ENCODE measurements around the gene HOXC4. TPM values are rescaled to one million over a fixed set of nuclear protein-coding genes. Genes with fewer than 3 reads are reported as not detected.

The HOXC4 gene
- total and polyA plus RNA-seq, 2 of the 4 experiments (the other 2 are of a cell fraction): under 0.01 to 0.26 TPM

GRCh38 chr12:54040648-54041047 lies 13.0 kb upstream of the HOXC4 start:
- Histone ChIP-seq H4K5ac (ENCODE audit: low read depth, low read length) (no peak overlapping the region), H2AFZ (replicated peaks; ENCODE audit: low read length, poor library complexity) (no peak overlapping the region), H2BK15ac (ENCODE audit: low read depth, low read length) (no peak overlapping the region), H2BK5ac (ENCODE audit: low read depth, low read length, poor library complexity, severe bottlenecking) (no peak overlapping the region), H4K91ac (ENCODE audit: insufficient read depth, low read depth, low read length) (no peak overlapping the region), H3K9ac (ENCODE audit: low read depth, low read length) (no peak overlapping the region), H3K36me3 (ENCODE audit: control insufficient read depth, insufficient read depth, low read length) (no peaks in the 10 kb centered on the region), H3K23ac (ENCODE audit: low read depth, low read length) (no peak overlapping the region), H3K4ac (ENCODE audit: low read depth, low read length) (no peak overlapping the region), H2AK9ac (replicated peaks; ENCODE audit: low read depth, low read length, poor library complexity) (no peak overlapping the region), H4K20me1 (ENCODE audit: insufficient read depth, low read length) (no peaks in the 10 kb centered on the region), H3K14ac (replicated peaks; ENCODE audit: low read depth, low read length) (no peak overlapping the region), H3K18ac (ENCODE audit: low read depth, low read length) (no peak overlapping the region), H2BK120ac (ENCODE audit: low read depth, low read length) (no peak overlapping the region), H3K9me3 (ENCODE audit: control insufficient read depth, insufficient read depth, low read length) (0 out of 2 replicates have a peak, but pooled peaks cover 2% of the 10 kb centered on the region), H3K4me2 (ENCODE audit: low read depth, low read length) (no peak overlapping the region), H3K27me3 (ENCODE audit: control insufficient read depth, insufficient read depth, low read length) (peaks cover 69% of the 10 kb centered on the region), H3K56ac (ENCODE audit: extremely low read depth, insufficient read depth, low read length) (no peak overlapping the region), H2BK20ac (ENCODE audit: low read depth, low read length) (no peak overlapping the region), H3K27ac (ENCODE audit: insufficient read depth, low read length) (no peak overlapping the region), H3K9me1 (ENCODE audit: insufficient read depth, low read length) (no peaks in the 10 kb centered on the region), H3K4me1 (ENCODE audit: control insufficient read depth, insufficient read depth, low read length) (no peaks in the 10 kb centered on the region), H3K4me3 (ENCODE audit: insufficient read depth, low read depth, low read length) (no peak overlapping the region), H2AK5ac (ENCODE audit: low read depth, low read length) (no peak overlapping the region), H3K79me1 (ENCODE audit: low read depth in 1 of 2, low read length in 2 of 2) (no peaks in the 10 kb centered on the region), H4K8ac (ENCODE audit: low read depth in 2 of 2, low read length in 2 of 2) (no peak overlapping the region)
- intact Hi-C loops (cut with micrococcal nuclease) (no loop called here), in situ Hi-C loops (cut with MboI; ENCODE audit: low sequenced_read_pairs) (no loop called here), dilution Hi-C loops (cut with HindIII; ENCODE audit: low sequenced_read_pairs, unreplicated experiment) (no loop called here)
- ATAC-seq (ENCODE audit: low read depth) (no peak), DNase-seq (no peak)
- ChIA-PET CTCF (no interaction called here), POLR2A (ENCODE audit: unreplicated experiment) (no interaction called here)
- TF ChIP-seq SMC3 (IDR thresholded peaks at IDR 0.05; ENCODE audit: low read depth, low read length) (no peak), MXI1 (IDR thresholded peaks at IDR 0.05; ENCODE audit: borderline replicate concordance, low read depth, low read length) (no peak), CHD1 (IDR thresholded peaks at IDR 0.05; ENCODE audit: low read depth, low read length) (no peak), BHLHE40 (IDR thresholded peaks at IDR 0.05; ENCODE audit: low read depth, low read length) (no peak), CEBPB (IDR thresholded peaks at IDR 0.05; ENCODE audit: low read depth, low read length) (no peak), RAD21 (IDR thresholded peaks at IDR 0.05; ENCODE audit: low read length) (no peak), POLR2A (IDR thresholded peaks at IDR 0.05; ENCODE audit: low read depth, low read length) (no peak), ELK1 (IDR thresholded peaks at IDR 0.05; ENCODE audit: borderline replicate concordance, low read depth, low read length) (no peak), RCOR1 (IDR thresholded peaks at IDR 0.05; ENCODE audit: insufficient replicate concordance, low read length) (no peak), FOS (IDR thresholded peaks at IDR 0.05; ENCODE audit: low read depth, low read length) (no peak), CTCF (conservative IDR thresholded peaks at IDR 0.05; ENCODE audit: low read depth, low read length) (no peak), RFX5 (IDR thresholded peaks at IDR 0.05; ENCODE audit: low read depth, low read length) (no peak), NFE2L2 (IDR thresholded peaks at IDR 0.05; ENCODE audit: low read depth, low read length) (no peak), MAZ (IDR thresholded peaks at IDR 0.05; ENCODE audit: borderline replicate concordance, low read depth, low read length) (no peak), USF2 (IDR thresholded peaks at IDR 0.05; ENCODE audit: low read depth, low read length) (no peak), MAFK (IDR thresholded peaks at IDR 0.05; ENCODE audit: low read depth, low read length) (no peak)
- BruUV-seq (replicated peaks): no TSS peak
- no CpG with 5 or more reads among the region's 3 CpGs for WGBS, 2 experiments (ENCODE audit: extremely low coverage in 2 of 2, insufficient read length in 1 of 2)
